Right cardiac atrium (tissue), 5 donors: ENCODE measurements around the gene TFG. TPM values are rescaled to one million over a fixed set of nuclear protein-coding genes. Genes with fewer than 3 reads are reported as not detected.

Source experiments
- ATAC-seq, 2 donors: fragments of 200-7000 bp; cut with Tn5 transposase; one replicate each; pipeline versions ENCODE4 v1.8.0 to v1.9.1; 2020; ENCODE audit warnings: moderate library complexity in 2 of 2, mild to moderate bottlenecking in 1 of 2
- DNase-seq, 3 donors: peaks; one replicate each; pipeline ENCODE4 v3.0.0-alpha.2; 2020
- H3K27ac ChIP-seq: one replicate; pipeline ENCODE4 v1.5.1; 2013; ENCODE audit warnings: mild to moderate bottlenecking, low read length, control low read depth, moderate library complexity
- H3K27me3 ChIP-seq: one replicate; pipeline ENCODE4 v1.6.1; 2013; ENCODE audit not compliant: control insufficient read depth, insufficient read depth
- H3K4me1 ChIP-seq: one replicate; pipeline ENCODE4 v1.6.1; 2013; ENCODE audit warnings: low read length; ENCODE audit not compliant: control insufficient read depth, insufficient read depth
- H3K4me3 ChIP-seq: one replicate; pipeline ENCODE4 v1.5.1; 2013; ENCODE audit warnings: low read length, control low read depth
- H3K9me3 ChIP-seq: one replicate; pipeline ENCODE4 v1.6.1; 2013; ENCODE audit warnings: low read length; ENCODE audit not compliant: control insufficient read depth
- WGBS: extraction: QIAGEN DNeasy Blood & Tissue Kit; methylation state at CpG from one replicate; pipeline ENCODE4 v1.1.7; 2013; 5-methylcytosine and 5-hydroxymethylcytosine counted together
- intact Hi-C, 4 donors: fragments of 100-400 bp; cut with DNase I; formaldehyde crosslinking; loops; one replicate each; pipeline versions ENCODE4 v1.11.0 to v1.14.0; 2022 to 2023
- polyA plus RNA-seq: library from polyadenylated mRNA; stranded (reverse); fragments of 200-250 nt; gene quantifications from one replicate; pipeline ENCODE4 v1.2.3, GENCODE V29; 2013
- total RNA-seq, 4 donors: library from RNA; stranded (reverse); fragmentation: NEBNext Ultra II Directional; extraction: Animal tissue kit (Norgen Biotek cat#: 25700); gene quantifications; one replicate each; pipeline ENCODE4 v1.2.1, GENCODE V29; 2021
- donor health status: healthy with polysubstance abuse.
- donor health status: DM: no; HTN: yes; CAD: no.
- donor health status: DM: no; HTN: no; CAD: no.
- donor health status: DM: no; HTN: yes; CAD: no; lungs with severe emphysema.
- donor health status: DM: yes; HTN: yes; CAD: no.

Gene TFG
- total and polyA plus RNA-seq, 5 donors, result 81.6 to 98.6 (median 89.0) TPM

- Histone ChIP-seq H3K4me3 (no peak overlapping the region), H3K4me1 (no peaks in the 10 kb centered on the region), H3K27me3 (no peaks in the 10 kb centered on the region), H3K27ac (no peak overlapping the region), H3K9me3 (no peaks in the 10 kb centered on the region)
- intact Hi-C loops, result no loop called here
- WGBS, result 80% methylated on average over 18 of the region's 18 CpGs
- ATAC-seq, result peak; percentile 41 to 46
- DNase-seq, result peak in 1 of 3 donors; percentile 40
Observed at GRCh38 chr3:100682854-100683760, 26.2 kb upstream of the TFG start.

DNA sequence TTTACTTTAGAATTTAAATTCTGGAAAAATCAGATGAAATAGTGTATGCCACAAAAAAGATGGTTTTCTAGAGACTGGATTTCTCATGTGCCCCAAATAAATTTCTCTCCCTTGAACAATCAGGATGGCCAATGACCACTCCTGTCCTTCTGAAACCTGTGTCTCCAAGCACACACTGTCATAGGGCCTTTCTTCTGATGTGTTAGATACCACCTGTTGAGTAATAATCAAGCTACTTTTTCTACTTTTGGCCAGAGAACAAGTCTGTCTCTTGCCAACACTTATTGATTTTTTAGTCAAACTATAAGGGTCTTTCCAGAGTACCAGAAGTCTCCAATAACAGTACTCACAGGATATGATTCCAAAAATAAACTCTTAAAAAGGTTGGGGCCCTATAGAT lies 16.1 kb upstream of the TFG start:
- DNase-seq (no peak), ATAC-seq (no peak)
- Histone ChIP-seq H3K27ac (no peak overlapping the region), H3K27me3 (no peaks in the 10 kb centered on the region), H3K4me1 (no peaks in the 10 kb centered on the region), H3K4me3 (no peak overlapping the region), H3K9me3 (no peaks in the 10 kb centered on the region)
- intact Hi-C loops, result no loop called here

GRCh38 chr3:100695696-100696095 lies 13.6 kb upstream of the TFG start:
- DNase-seq (no peak), ATAC-seq (no peak)
- no peaks in the 10 kb centered on the region for H3K27me3 ChIP-seq
- intact Hi-C loops, result no loop called here
- H3K4me1 ChIP-seq, result no peaks in the 10 kb centered on the region
- H3K27ac ChIP-seq, result no peak overlapping the region
- no peaks in the 10 kb centered on the region for H3K9me3 ChIP-seq
- no peak overlapping the region for H3K4me3 ChIP-seq
- 65% methylated on average over 2 of the region's 2 CpGs for WGBS

DNA sequence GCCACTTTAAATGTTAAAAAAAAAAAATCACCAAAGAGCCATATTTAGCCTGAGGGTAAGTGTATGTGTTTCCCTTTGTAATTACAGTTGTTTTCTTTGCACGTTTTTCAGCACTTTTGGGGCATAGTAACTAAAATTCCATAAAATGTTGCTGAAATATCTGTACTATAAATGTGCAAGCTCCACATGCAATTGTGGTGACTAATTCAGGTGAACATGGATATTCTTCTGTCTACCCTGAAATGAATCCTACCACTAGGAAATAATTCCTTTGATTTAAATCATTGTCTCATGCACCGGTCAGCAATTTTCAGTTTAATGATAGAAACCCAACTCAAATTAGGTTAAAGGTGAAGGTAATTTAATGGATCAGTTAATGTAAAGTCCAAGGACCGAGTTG lies 13.1 kb upstream of the TFG start:
- 77% methylated on average over 3 of the region's 3 CpGs for WGBS

GRCh38 chr3:100697172-100697571 lies 12.1 kb upstream of the TFG start:
- no peaks in the 10 kb centered on the region for H3K27me3 ChIP-seq

More for the DNA sequence above, 13.1 kb upstream of the TFG start:
- Histone ChIP-seq H3K4me3 (no peak overlapping the region), H3K9me3 (no peaks in the 10 kb centered on the region), H3K27ac (no peak overlapping the region), H3K4me1 (no peaks in the 10 kb centered on the region), H3K27me3 (no peaks in the 10 kb centered on the region)
- no peak for ATAC-seq
- DNase-seq, result no peak
- intact Hi-C loops, result no loop called here

GRCh38 chr3:100697723-100698285 lies 11.5 kb upstream of the TFG start:
- Histone ChIP-seq H3K4me1 (no peaks in the 10 kb centered on the region), H3K9me3 (no peaks in the 10 kb centered on the region), H3K27ac (no peak overlapping the region), H3K4me3 (no peak overlapping the region), H3K27me3 (no peaks in the 10 kb centered on the region)
- WGBS, result 55% methylated on average over 5 of the region's 5 CpGs
- peak; percentile 63 to 64 for ATAC-seq
- DNase-seq, result peak in 2 of 3 donors; percentile 61 to 67
- intact Hi-C loops, result no loop called here

More at GRCh38 chr3:100697172-100697571, 12.1 kb upstream of the TFG start:
- ATAC-seq (peak; percentile 48 to 56), DNase-seq (peak in 2 of 3 donors; percentile 49 to 64)
- WGBS, result 63% methylated on average over 7 of the region's 7 CpGs
- H3K27ac ChIP-seq, result no peak overlapping the region
- H3K9me3 ChIP-seq, result no peaks in the 10 kb centered on the region
- no peak overlapping the region for H3K4me3 ChIP-seq
- no peaks in the 10 kb centered on the region for H3K4me1 ChIP-seq
- intact Hi-C loops, result no loop called here

GRCh38 chr3:100698736-100699135 lies 10.6 kb upstream of the TFG start:
- WGBS, result 30% methylated on average over 3 of the region's 3 CpGs
- H3K4me3 ChIP-seq, result no peak overlapping the region
- no peak overlapping the region for H3K27ac ChIP-seq
- DNase-seq (no peak), ATAC-seq (peak in 1 of 2 donors; percentile 36)
- H3K27me3 ChIP-seq, result no peaks in the 10 kb centered on the region
- no peaks in the 10 kb centered on the region for H3K4me1 ChIP-seq
- intact Hi-C loops, result no loop called here
- no peaks in the 10 kb centered on the region for H3K9me3 ChIP-seq

GRCh38 chr3:100700708-100701107 lies 8.6 kb upstream of the TFG start:
- ATAC-seq, result no peak
- Histone ChIP-seq H3K27me3 (no peaks in the 10 kb centered on the region), H3K27ac (no peak overlapping the region), H3K4me1 (no peaks in the 10 kb centered on the region), H3K9me3 (no peaks in the 10 kb centered on the region), H3K4me3 (no peak overlapping the region)
- WGBS, result 85% methylated on average over 5 of the region's 5 CpGs
- DNase-seq, result no peak
- intact Hi-C loops, result no loop called here

- no peaks in the 10 kb centered on the region for H3K4me1 ChIP-seq
- intact Hi-C loops, result no loop called here
- DNase-seq (no peak), ATAC-seq (no peak)
- WGBS, result 77% methylated on average over 4 of the region's 4 CpGs
- H3K27me3 ChIP-seq, result peaks cover 2% of the 10 kb centered on the region
- H3K4me3 ChIP-seq, result no peak overlapping the region
- no peaks in the 10 kb centered on the region for H3K9me3 ChIP-seq
- no peak overlapping the region for H3K27ac ChIP-seq
Observed at GRCh38 chr3:100702082-100702979, 7.0 kb upstream of the TFG start.

DNA sequence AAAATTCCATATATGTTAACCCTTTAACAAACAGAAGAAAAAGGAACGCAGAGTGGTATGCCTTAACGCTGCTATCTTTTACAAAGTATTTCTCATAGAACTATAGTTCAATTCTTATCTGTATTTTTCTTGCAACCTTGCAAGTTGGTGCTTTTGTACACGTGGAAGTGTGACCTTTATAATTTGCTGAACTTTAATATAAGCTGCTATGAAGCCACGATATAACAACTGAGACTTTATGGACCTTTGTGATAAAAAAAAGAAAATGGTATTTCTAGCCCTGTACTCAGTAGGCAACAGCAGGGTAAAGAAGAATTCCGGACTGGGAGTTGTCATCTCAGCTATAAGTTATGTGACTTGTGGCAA lies 6.3 kb upstream of the TFG start:
- no peaks in the 10 kb centered on the region for H3K9me3 ChIP-seq
- WGBS, result 69% methylated on average over 5 of the region's 5 CpGs
- intact Hi-C loops, result no loop called here
- DNase-seq (no peak), ATAC-seq (no peak)
- no peak overlapping the region for H3K27ac ChIP-seq
- no peaks in the 10 kb centered on the region for H3K4me1 ChIP-seq
- H3K27me3 ChIP-seq, result peaks cover 2% of the 10 kb centered on the region
- H3K4me3 ChIP-seq, result no peak overlapping the region

DNA sequence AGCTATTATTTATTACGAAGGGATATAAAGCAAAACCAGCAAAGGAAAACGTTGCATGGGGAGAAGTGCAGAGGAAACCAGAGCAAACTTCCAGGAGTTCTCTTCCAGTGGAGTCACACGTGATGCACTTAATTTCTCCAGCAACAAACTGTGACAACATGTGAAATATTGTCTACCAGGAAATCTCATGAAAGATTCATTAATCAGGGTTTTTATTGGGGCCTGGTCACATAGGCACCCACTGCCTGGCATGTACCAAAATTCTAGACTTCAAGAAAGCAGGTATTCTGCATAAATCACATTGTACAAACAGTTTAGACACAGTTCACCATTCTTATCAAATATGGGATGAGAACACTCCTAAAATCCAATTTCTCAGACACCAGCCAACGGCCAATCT lies 5.4 kb upstream of the TFG start:
- Histone ChIP-seq H3K27me3 (peaks cover 2% of the 10 kb centered on the region), H3K4me1 (no peaks in the 10 kb centered on the region), H3K27ac (no peak overlapping the region), H3K9me3 (no peaks in the 10 kb centered on the region), H3K4me3 (no peak overlapping the region)
- ATAC-seq (no peak), DNase-seq (no peak)
- intact Hi-C loops, result no loop called here
- WGBS, result 75% methylated on average over 4 of the region's 4 CpGs
